IMR-90 (cell line): ENCODE results near the gene CACNA1G. TPM values are rescaled to one million over a fixed set of nuclear protein-coding genes. Genes with fewer than 3 reads are reported as not detected.

Experiments used
- ATAC-seq: fragments of 200-7000 bp; cut with Tn5 transposase; 2 replicates; pipeline ENCODE4 v1.9.1; 2020; ENCODE audit warnings: low read depth, mild to moderate bottlenecking, moderate library complexity
- BruUV-seq: library from RNA; stranded (reverse); fragments of 400-500 nt; replicated peaks from 2 replicates; lab custom pipeline; 2021; lab: Mats Ljungman, UMichigan
- CTCF ChIA-PET: fragments of 300-600 bp; formaldehyde crosslinking; extraction: SDS; loops from one replicate; lab custom pipeline; 2021; ENCODE audit warnings: antibody characterized with exemption; lab: Yijun Ruan, JAX
- POLR2A ChIA-PET: fragments of 300-600 bp; sonication (Branson Sonifier 250); formaldehyde crosslinking; loops from one replicate; lab custom pipeline; 2022; ENCODE audit warnings: antibody characterized with exemption; ENCODE audit not compliant: unreplicated experiment; lab: Charles Lee
- DNase-seq: peaks from one replicate; pipeline ENCODE4 v3.0.0; 2013
- H2AFZ ChIP-seq: replicated peaks from 2 replicates; pipeline ENCODE3; 2013; ENCODE audit warnings: low read length, mild to moderate bottlenecking; ENCODE audit not compliant: poor library complexity
- H2AK5ac ChIP-seq: 2 replicates; pipeline ENCODE4 v1.6.1; 2013; ENCODE audit warnings: low read depth, low read length, inconsistent platforms
- H2AK9ac ChIP-seq: replicated peaks from 2 replicates; pipeline ENCODE3; 2013; ENCODE audit warnings: mild to moderate bottlenecking, low read depth, low read length, moderate library complexity; ENCODE audit not compliant: poor library complexity
- H2BK120ac ChIP-seq: 2 replicates; pipeline ENCODE4 v1.6.1; 2013; ENCODE audit warnings: low read depth, low read length, inconsistent platforms
- H2BK15ac ChIP-seq: 3 replicates; pipeline ENCODE4 v1.6.1; 2013; ENCODE audit warnings: low read depth, low read length, inconsistent platforms
- H2BK20ac ChIP-seq: 2 replicates; pipeline ENCODE4 v1.6.1; 2013; ENCODE audit warnings: low read depth, mild to moderate bottlenecking, inconsistent platforms, low read length, moderate library complexity
- H2BK5ac ChIP-seq: 2 replicates; pipeline ENCODE4 v1.6.1; 2013; ENCODE audit warnings: mild to moderate bottlenecking, low read depth, low read length, inconsistent platforms; ENCODE audit not compliant: poor library complexity, severe bottlenecking
- H3K14ac ChIP-seq: replicated peaks from 2 replicates; pipeline ENCODE4 v1.6.1; 2013; ENCODE audit warnings: low read depth, low read length, inconsistent platforms
- H3K18ac ChIP-seq: 2 replicates; pipeline ENCODE4 v1.6.1; 2013; ENCODE audit warnings: low read depth, low read length, control low read depth
- H3K23ac ChIP-seq: 2 replicates; pipeline ENCODE4 v1.6.1; 2013; ENCODE audit warnings: low read depth, low read length, inconsistent platforms
- H3K27ac ChIP-seq: 2 replicates; pipeline ENCODE4 v1.5.1; 2013; ENCODE audit warnings: mild to moderate bottlenecking, control low read depth, low read length; ENCODE audit not compliant: insufficient read depth
- H3K27me3 ChIP-seq: 2 replicates; pipeline ENCODE4 v1.6.1; 2013; ENCODE audit warnings: low read length; ENCODE audit not compliant: control insufficient read depth, insufficient read depth
- H3K36me3 ChIP-seq: 2 replicates; pipeline ENCODE4 v1.6.1; 2013; ENCODE audit warnings: low read length, mixed read lengths; ENCODE audit not compliant: control insufficient read depth, insufficient read depth
- H3K4ac ChIP-seq: 2 replicates; pipeline ENCODE4 v1.6.1; 2013; ENCODE audit warnings: low read depth, low read length, inconsistent platforms
- H3K4me1 ChIP-seq: 2 replicates; pipeline ENCODE4 v1.6.1; 2013; ENCODE audit warnings: low read length, mixed read lengths; ENCODE audit not compliant: control insufficient read depth, insufficient read depth
- H3K4me2 ChIP-seq: 2 replicates; pipeline ENCODE4 v1.6.1; 2013; ENCODE audit warnings: low read depth, mild to moderate bottlenecking, control low read depth, low read length, moderate library complexity
- H3K4me3 ChIP-seq: 2 replicates; pipeline ENCODE4 v1.5.1; 2013; ENCODE audit warnings: low read depth, mild to moderate bottlenecking, control low read depth, low read length, moderate library complexity; ENCODE audit not compliant: insufficient read depth
- H3K56ac ChIP-seq: 2 replicates; pipeline ENCODE4 v1.6.1; 2013; ENCODE audit warnings: low read length, inconsistent platforms; ENCODE audit not compliant: insufficient read depth; ENCODE audit errors: extremely low read depth
- H3K79me1 ChIP-seq, 2 experiments: 2 replicates each; pipeline ENCODE4 v1.6.1; 2013; ENCODE audit warnings: low read length in 2 of 2, inconsistent platforms in 1 of 2, low read depth in 1 of 2
- H3K9ac ChIP-seq: 2 replicates; pipeline ENCODE4 v1.6.1; 2013; ENCODE audit warnings: low read depth, low read length, control low read depth
- H3K9me1 ChIP-seq: 2 replicates; pipeline ENCODE4 v1.6.1; 2013; ENCODE audit warnings: low read length, inconsistent platforms; ENCODE audit not compliant: insufficient read depth
- H3K9me3 ChIP-seq: 2 replicates; pipeline ENCODE4 v1.6.1; 2013; ENCODE audit warnings: low read length; ENCODE audit not compliant: control insufficient read depth, insufficient read depth
- H4K20me1 ChIP-seq: 2 replicates; pipeline ENCODE4 v1.6.1; 2013; ENCODE audit warnings: low read length, inconsistent platforms; ENCODE audit not compliant: insufficient read depth
- H4K5ac ChIP-seq: 2 replicates; pipeline ENCODE4 v1.6.1; 2013; ENCODE audit warnings: mild to moderate bottlenecking, low read depth, low read length, control low read depth
- H4K8ac ChIP-seq, 2 experiments: 2 replicates each; pipeline ENCODE4 v1.6.1; 2013; ENCODE audit warnings: low read depth in 2 of 2, low read length in 2 of 2, control low read depth in 1 of 2, inconsistent platforms in 1 of 2
- H4K91ac ChIP-seq: 2 replicates; pipeline ENCODE4 v1.6.1; 2013; ENCODE audit warnings: low read depth, low read length, inconsistent platforms; ENCODE audit not compliant: insufficient read depth
- BHLHE40 ChIP-seq: fragments of 150-350 bp; IDR thresholded peaks from 2 replicates; pipeline ENCODE4 v1.6.1; 2016; ENCODE audit warnings: mild to moderate bottlenecking, low read depth, low read length
- CEBPB ChIP-seq: IDR thresholded peaks from 2 replicates; pipeline ENCODE4 v1.6.1; 2012; ENCODE audit warnings: low read depth, low read length, improper control_type of control experiment
- CHD1 ChIP-seq: IDR thresholded peaks from 2 replicates; pipeline ENCODE4 v1.6.1; 2012; ENCODE audit warnings: low read depth, low read length, improper control_type of control experiment
- ELK1 ChIP-seq: fragments of 150-350 bp; IDR thresholded peaks from 2 replicates; pipeline ENCODE4 v1.6.1; 2016; ENCODE audit warnings: low read depth, mild to moderate bottlenecking, low read length, moderate library complexity, borderline replicate concordance
- FOS ChIP-seq: fragments of 150-350 bp; IDR thresholded peaks from 2 replicates; pipeline ENCODE4 v1.6.1; 2016; ENCODE audit warnings: low read depth, low read length
- MAFK ChIP-seq: IDR thresholded peaks from 2 replicates; pipeline ENCODE4 v1.6.1; 2012; ENCODE audit warnings: low read depth, low read length, improper control_type of control experiment
- MAZ ChIP-seq: IDR thresholded peaks from 2 replicates; pipeline ENCODE4 v1.6.1; 2012; ENCODE audit warnings: low read depth, mild to moderate bottlenecking, low read length, improper control_type of control experiment, moderate library complexity, borderline replicate concordance
- MXI1 ChIP-seq: IDR thresholded peaks from 2 replicates; pipeline ENCODE4 v1.6.1; 2012; ENCODE audit warnings: low read depth, mild to moderate bottlenecking, low read length, moderate library complexity, borderline replicate concordance
- NFE2L2 ChIP-seq: fragments of 150-350 bp; IDR thresholded peaks from 2 replicates; pipeline ENCODE4 v1.6.1; 2016; ENCODE audit warnings: low read depth, mild to moderate bottlenecking, low read length
- POLR2A ChIP-seq: IDR thresholded peaks from 2 replicates; pipeline ENCODE4 v1.6.1; 2012; ENCODE audit warnings: mild to moderate bottlenecking, low read depth, low read length
- RAD21 ChIP-seq: IDR thresholded peaks from 2 replicates; pipeline ENCODE4 v1.6.1; 2012; ENCODE audit warnings: low read length, improper control_type of control experiment
- RCOR1 ChIP-seq: IDR thresholded peaks from 2 replicates; pipeline ENCODE4 v1.6.1; 2012; ENCODE audit warnings: mild to moderate bottlenecking, low read length, improper control_type of control experiment; ENCODE audit not compliant: insufficient replicate concordance
- RFX5 ChIP-seq: IDR thresholded peaks from 2 replicates; pipeline ENCODE4 v1.8.0; 2012; ENCODE audit warnings: low read depth, mild to moderate bottlenecking, low read length, moderate library complexity
- SMC3 ChIP-seq: fragments of 150-350 bp; IDR thresholded peaks from 2 replicates; pipeline ENCODE4 v1.6.1; 2016; ENCODE audit warnings: low read depth, mild to moderate bottlenecking, antibody characterized with exemption, low read length, moderate library complexity
- WGBS, 2 experiments: methylation state at CpG; one replicate each; pipeline versions ENCODE4 v1.1.5 to v1.1.7; 2013; ENCODE audit warnings: missing lambda C conversion rate in 2 of 2; ENCODE audit not compliant: insufficient read length in 1 of 2; ENCODE audit errors: extremely low coverage in 2 of 2; 5-methylcytosine and 5-hydroxymethylcytosine counted together
- dilution Hi-C: fragments of 300-500 bp; cut with HindIII; formaldehyde crosslinking; loops from one replicate; pipeline ENCODE4 v1.14.3; 2018; ENCODE audit warnings: low sequenced_read_pairs; ENCODE audit not compliant: unreplicated experiment
- in situ Hi-C: fragments of 300-500 bp; cut with MboI; formaldehyde crosslinking; loops from 3 replicates; pipeline ENCODE4 v1.14.3; 2019; ENCODE audit warnings: low sequenced_read_pairs, inconsistent platforms, mixed read lengths
- intact Hi-C: fragments of 100-400 bp; cut with micrococcal nuclease; formaldehyde crosslinking; loops from 2 replicates; pipeline ENCODE4 v1.10.0; 2022
- polyA plus RNA-seq, 3 experiments: library from polyadenylated mRNA; depleted of rRNA; stranded (reverse); fragments of >200 nt; gene quantifications; 2 replicates each; pipeline ENCODE4 v1.2.3, GENCODE V29; 2012; ENCODE audit warnings: low replicate concordance in 1 of 3
- total RNA-seq: library from RNA; depleted of rRNA; stranded (reverse); fragments of >200 nt; gene quantifications from 2 replicates; pipeline ENCODE4 v1.2.3, GENCODE V29; 2012
- TF ChIP-seq, protein P1 (sequence below): fragments of 150-350 bp; IDR thresholded peaks from 2 replicates; pipeline ENCODE4 v1.6.1; 2017; ENCODE audit warnings: mild to moderate bottlenecking, antibody characterized with exemption, low read length, low read depth
- TF ChIP-seq, protein P2 (sequence below): conservative IDR thresholded peaks from 2 replicates; pipeline ENCODE4 v1.5.1; 2012; ENCODE audit warnings: mild to moderate bottlenecking, low read depth, low read length, improper control_type of control experiment

Gene CACNA1G
- total and polyA plus RNA-seq, 2 of the 4 experiments (the other 2 are of a cell fraction): under 0.01 to 0.03 TPM

GRCh38 chr17:50653738-50654137 is 93.2 kb downstream of the CACNA1G start:
- DNase-seq: no peak
- no peak overlapping the region for H3K14ac ChIP-seq
- POLR2A ChIA-PET: no interaction called here
- no peak overlapping the region for H3K18ac ChIP-seq
- peaks cover 2% of the 10 kb centered on the region; the same call in 1 of the 2 replicates for H3K36me3 ChIP-seq
- intact Hi-C loops: no loop called here
- H4K8ac ChIP-seq: no peak overlapping the region
- H3K4ac ChIP-seq: no peak overlapping the region
- H4K91ac ChIP-seq: no peak overlapping the region
- H3K27me3 ChIP-seq: no peaks in the 10 kb centered on the region
- H2BK20ac ChIP-seq: no peak overlapping the region
- H3K4me1 ChIP-seq: peaks cover 5% of the 10 kb centered on the region
- dilution Hi-C loops: no loop called here
- peaks cover 0 to 4% of the 10 kb centered on the region in 2 experiments; a peak in 2 of 4 replicates for H3K79me1 ChIP-seq
- H4K5ac ChIP-seq: no peak overlapping the region
- in situ Hi-C loops: no loop called here
- H3K4me3 ChIP-seq: no peak overlapping the region
- WGBS, 2 experiments: no CpG with 5 or more reads among the region's 3 CpGs
- peaks cover 7% of the 10 kb centered on the region; the same call in 1 of the 2 replicates for H3K9me1 ChIP-seq
- H2AFZ ChIP-seq: no peak overlapping the region
- H2AK5ac ChIP-seq: no peak overlapping the region
- ATAC-seq: no peak
- no TSS peak for BruUV-seq
- no peak overlapping the region for H2AK9ac ChIP-seq
- H3K9ac ChIP-seq: no peak overlapping the region
- TF ChIP-seq BHLHE40 (no peak), MAFK (no peak), SMC3 (no peak), MAZ (no peak), RFX5 (no peak), CEBPB (no peak), POLR2A (no peak), NFE2L2 (no peak), ELK1 (no peak), RCOR1 (no peak), RAD21 (no peak), CHD1 (no peak), FOS (no peak), MXI1 (no peak)
- TF ChIP-seq, protein P1, sequence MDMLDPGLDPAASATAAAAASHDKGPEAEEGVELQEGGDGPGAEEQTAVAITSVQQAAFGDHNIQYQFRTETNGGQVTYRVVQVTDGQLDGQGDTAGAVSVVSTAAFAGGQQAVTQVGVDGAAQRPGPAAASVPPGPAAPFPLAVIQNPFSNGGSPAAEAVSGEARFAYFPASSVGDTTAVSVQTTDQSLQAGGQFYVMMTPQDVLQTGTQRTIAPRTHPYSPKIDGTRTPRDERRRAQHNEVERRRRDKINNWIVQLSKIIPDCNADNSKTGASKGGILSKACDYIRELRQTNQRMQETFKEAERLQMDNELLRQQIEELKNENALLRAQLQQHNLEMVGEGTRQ: no peak
- TF ChIP-seq, protein P2, sequence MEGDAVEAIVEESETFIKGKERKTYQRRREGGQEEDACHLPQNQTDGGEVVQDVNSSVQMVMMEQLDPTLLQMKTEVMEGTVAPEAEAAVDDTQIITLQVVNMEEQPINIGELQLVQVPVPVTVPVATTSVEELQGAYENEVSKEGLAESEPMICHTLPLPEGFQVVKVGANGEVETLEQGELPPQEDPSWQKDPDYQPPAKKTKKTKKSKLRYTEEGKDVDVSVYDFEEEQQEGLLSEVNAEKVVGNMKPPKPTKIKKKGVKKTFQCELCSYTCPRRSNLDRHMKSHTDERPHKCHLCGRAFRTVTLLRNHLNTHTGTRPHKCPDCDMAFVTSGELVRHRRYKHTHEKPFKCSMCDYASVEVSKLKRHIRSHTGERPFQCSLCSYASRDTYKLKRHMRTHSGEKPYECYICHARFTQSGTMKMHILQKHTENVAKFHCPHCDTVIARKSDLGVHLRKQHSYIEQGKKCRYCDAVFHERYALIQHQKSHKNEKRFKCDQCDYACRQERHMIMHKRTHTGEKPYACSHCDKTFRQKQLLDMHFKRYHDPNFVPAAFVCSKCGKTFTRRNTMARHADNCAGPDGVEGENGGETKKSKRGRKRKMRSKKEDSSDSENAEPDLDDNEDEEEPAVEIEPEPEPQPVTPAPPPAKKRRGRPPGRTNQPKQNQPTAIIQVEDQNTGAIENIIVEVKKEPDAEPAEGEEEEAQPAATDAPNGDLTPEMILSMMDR: no peak
- no peak overlapping the region for H2BK5ac ChIP-seq
- no peak overlapping the region for H2BK15ac ChIP-seq
- H3K9me3 ChIP-seq: peaks cover 4% of the 10 kb centered on the region
- H3K4me2 ChIP-seq: no peak overlapping the region
- no peak overlapping the region for H3K56ac ChIP-seq
- H3K27ac ChIP-seq: no peak overlapping the region
- no peaks in the 10 kb centered on the region for H4K20me1 ChIP-seq
- H2BK120ac ChIP-seq: no peak overlapping the region
- CTCF ChIA-PET: no interaction called here
- no peak overlapping the region for H3K23ac ChIP-seq
